Stimulated activated CD8-positive, alpha-beta memory T cell treated with anti-CD3 and anti-CD28 coated beads, Interleukin-4, amount 100 ng/mL, for 24 hours (primary cell): ENCODE results near the gene MYBPH.

Experiments
- DNase-seq: peaks from one replicate; pipeline ENCODE4 v3.0.0-alpha.2; 2020; ENCODE audit warnings: low read depth

MYBPH gene

DNA sequence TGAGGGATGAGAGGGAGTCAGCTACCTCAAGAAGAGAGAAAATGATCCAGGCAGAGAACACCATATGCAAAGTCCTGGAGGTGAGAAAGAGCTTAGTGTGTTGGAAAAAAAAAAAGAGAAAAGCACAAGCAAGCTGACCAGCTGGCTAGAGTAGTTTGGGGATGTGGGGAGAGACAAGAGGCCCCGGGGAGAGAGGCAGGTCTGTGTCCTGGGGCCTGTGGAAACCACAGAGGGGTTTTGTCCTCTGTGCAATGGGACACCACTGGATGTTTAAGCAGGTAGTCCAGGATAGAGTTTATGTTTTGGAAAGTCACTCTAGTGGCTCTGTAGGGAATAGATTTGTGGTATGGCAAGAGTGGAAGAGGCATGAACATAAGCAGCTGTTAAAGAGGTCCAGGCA is 25.3 kb upstream of the MYBPH start:
- DNase-seq = no peak

DNA sequence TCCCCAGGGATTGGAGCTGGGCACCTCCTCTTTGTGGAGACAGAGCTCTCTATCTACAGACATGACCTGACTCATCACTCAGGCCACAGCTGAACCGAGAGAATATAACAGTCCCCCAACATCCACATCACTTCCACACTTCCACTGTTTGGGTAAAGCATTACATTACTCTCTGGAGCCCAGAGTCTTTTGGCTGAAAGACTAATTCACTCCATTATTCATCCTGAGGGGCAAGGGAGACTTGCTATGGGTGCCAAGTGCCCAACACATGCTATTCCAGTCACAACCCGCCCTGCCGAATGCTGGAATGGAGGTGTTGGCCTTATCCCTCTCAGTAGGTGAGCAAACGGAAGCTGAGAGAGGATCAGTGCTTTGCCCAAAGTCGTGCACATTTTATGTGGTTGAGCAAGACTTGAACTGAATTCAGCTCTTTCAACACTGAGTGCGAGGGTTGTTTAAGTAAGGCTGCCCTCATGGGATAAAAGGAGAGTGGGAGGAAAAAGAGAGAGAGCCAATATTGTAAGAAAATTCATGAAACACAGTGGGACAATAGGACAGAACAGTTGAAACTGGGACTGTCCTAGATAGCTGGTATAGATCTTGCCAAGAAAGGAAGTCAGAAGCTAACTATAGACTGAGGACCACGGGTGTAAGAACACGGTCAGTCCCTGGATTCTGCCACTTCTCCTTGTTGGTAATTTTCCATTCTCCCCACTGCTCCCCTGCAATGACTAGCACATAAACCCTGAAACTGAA is 24.4 kb upstream of the MYBPH start:
- no peak for DNase-seq

DNA sequence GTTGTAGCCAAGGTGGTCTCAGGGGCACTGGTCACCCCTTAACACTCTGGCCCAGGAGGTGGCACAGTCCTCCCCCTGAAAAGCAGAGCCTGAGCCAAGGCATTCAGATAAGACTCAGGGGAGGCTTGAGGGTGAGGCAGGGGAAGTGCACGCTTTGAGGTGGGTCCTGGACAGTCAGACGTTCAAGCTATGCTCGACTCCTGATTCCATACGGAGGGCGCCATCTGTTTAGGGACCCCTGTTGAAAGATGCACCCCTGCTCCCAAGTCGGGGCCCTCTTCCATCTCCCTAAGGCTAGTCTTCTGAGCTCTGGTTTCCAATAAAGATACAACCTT is 23.8 kb upstream of the MYBPH start:
- DNase-seq = no peak

DNA sequence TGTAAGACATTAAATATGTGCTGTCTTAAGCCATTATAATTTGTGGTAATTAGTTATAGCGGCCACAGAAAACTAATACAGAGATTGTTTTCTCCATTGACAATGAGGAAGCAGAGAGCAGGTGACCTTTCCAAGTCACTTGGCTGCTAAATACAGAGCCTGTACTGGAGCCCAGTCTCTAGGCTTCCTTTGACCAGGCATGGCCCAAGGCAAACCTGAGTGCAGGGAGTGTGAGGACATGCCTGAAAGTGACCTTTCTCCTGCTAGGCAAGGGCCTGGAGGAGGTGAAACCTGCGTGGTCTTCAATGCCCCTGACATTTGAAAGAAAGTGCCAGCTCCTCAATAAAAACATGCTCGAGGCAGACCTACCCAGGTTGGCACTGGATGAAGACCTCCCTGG is 23.4 kb upstream of the MYBPH start:
- DNase-seq = no peak

DNA sequence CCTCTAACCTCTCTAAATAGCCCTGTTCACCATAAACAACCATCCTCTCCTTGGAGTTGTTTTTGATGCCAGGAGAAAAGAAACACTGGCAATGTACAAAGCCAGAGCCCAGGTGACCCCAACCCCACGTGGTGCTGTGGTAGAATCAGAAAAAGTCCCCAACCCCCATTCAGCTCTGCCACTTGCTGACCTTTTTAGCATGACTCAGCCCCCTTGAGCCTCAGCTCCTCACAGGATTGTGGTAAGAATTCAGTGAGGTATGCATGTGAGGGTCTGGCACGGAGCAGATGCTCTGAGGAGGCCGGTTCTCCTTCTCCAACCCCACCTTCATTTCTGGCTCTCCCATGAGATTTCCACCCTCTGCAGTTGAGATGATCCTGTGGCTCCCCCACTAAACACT is 22.0 kb upstream of the MYBPH start:
- DNase-seq = no peak

DNA sequence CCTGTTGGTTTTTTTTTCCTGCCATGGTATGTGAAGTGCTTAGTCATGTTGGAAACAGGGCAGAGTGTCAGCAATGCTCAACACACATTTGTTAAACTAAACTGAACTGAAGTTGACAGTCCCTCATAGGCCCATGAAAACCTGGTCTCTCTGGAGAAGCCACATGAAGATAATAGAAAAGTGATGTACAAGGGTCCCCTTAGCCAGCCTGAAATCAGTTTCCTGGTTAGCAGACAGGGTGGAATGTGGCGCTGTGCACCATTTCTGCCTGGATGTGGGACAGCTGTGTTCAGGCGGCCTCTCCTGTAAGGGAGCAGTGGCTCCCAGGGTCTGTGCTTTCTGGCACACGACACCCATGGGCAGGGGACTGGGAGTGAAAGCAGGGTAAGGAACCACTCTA is 20.7 kb upstream of the MYBPH start:
- no peak for DNase-seq

DNA sequence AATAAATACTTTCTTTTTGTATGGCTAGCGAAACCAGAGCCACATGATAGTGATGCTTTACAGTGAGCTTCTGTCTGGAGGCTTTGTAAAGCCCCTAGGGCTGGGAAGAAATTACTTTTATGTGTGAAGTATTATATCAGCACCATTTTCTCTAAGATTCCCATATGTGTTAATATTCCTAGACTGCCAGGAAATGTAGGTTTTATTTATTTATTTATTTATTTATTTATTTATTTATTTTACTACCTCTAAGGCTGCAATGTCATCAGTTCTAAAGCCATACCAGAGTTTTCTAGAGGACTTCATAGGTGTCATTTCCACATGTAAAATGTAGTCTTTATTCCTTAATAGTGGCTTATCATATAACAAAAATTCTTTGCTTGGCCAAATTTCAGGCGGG is 15.3 kb upstream of the MYBPH start:
- no peak for DNase-seq

DNA sequence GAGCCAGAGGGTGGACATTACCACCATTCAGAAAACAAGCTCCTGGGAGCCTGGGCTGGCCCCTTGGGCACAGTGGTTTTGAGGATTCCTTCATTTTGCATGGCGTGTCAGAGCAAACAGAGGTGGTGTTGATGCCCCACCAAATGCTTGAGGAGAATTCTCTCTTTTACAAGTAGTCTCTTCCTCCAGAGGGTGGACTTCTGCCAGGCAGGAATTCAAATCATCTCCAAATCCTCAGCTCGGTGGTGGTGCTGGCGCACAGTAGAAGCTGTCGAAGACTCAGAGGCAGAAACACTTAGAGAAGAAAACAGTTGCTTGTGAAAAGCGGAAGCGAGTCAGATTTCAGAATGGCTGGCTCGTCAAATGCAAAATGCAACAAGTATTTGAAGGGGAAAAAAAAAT is 14.3 kb upstream of the MYBPH start:
- no peak for DNase-seq

DNA sequence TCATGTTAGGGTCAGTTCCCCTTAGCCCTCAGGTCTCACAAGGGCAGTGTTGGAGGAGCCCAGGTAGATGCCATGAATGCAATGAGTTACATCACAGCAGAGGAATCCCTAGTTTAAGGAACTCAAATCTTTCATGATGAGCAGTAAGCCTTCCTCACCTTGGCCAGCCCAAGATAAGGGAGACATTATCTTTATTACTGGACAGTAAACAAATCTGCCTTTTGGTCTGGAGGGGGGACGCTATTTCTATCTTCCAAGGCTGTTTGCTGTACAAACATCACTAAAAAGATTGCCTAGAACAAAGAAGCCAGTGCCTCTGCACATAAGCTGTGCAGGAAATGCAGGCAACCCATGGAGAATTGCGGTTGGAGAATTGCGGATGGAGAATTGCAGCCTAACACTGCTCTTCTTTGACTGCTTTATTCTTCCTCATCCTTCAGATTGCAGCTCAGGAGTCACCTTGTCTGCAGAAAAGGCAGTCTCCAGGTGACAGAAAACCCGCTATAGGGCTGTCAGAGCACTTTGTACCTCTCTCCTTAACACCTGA is 13.1 kb upstream of the MYBPH start:
- no peak for DNase-seq

DNA sequence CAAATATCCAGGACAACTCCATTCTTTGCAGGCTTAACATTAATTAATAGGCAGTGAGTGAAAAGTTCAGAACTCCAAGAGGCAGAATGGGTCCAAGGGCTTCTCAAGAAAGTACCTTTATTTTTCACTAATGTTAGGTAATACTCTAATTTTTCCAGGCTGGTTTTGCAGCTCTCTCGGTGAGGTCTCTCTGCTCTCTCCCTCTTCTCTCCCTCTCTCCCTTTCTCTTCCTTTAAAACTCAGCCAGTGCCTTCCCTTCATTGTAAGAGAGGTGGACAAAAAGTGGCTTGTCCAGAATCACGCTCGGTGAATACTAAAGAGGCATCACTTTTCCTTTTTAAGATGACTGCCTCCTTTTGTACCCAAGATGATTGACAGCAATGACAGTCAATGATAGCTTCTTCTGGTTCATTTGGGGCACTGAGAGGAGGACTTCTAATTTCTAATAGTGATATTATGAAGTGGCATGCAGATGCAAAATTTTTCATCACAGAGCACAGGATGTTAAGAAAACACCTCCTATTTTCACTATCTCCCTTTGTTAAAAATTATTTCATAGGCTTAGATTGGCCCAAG is 12.2 kb upstream of the MYBPH start:
- DNase-seq = no peak

DNA sequence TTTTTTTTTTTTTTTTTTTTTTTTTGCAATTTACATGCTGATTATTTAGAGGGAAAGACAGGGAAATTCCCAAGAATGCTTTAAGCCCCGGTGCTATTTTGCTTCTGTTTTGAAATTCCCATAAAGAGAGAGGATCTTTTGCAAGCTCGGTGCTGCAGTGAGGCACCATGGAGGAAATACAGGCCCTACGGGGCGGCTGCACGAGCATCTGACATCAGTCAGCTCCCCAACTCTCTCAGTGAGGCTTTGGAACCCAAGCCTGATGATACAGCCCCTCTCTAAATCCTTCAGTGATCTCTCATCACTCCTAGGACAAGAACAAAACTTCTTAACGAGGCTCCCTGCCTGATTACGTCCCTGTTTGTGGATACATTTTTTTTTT is 11.7 kb upstream of the MYBPH start:
- DNase-seq = no peak

DNA sequence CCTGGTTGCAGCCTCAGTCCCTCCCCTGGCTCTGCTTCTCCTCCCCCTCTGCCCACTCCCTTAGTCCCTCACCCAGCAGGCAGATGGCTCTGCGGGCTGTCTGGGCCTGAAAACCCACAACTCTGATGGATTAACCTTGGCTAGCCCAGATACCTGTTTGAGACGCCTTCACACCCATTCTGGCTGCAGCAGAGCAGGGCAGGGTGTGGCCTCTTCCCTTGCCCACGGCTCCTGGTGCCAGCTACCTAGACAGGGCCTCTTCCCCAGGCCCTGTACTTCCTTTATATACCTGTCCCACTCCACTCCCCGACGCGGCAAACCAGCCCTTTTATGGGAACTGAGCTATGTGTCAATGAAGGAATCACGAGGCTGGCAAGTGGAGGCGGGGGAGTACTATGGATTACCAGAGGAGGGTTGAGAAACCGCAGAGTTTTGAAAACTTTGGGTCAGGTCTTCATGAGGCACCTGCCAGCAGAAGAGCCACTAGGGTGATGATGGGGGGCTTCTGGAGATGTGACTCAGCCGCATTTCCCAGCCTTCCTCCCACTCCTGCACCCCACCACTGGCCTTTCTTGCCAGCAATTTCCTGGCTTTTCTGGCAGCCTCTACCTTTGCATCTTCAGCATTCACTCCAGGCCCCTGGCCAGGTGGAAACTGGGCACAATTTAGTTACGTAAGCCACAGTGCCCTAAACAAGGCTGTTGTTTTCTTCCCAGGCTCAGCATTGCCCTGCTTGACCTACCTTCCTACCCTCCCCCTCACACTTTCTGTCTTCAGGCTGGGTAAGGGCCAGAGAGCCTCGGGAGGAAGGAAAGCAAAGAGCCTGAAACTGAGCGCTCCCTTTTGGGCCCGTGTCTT is 11.0 kb upstream of the MYBPH start, which contains the start of gene CHI3L1:
Gene CHI3L1 (minus strand): TSS at position 259 of the 858 bp plus-strand sequence. CDS start 81 bp downstream, at position 178.
- DNase-seq = no peak

DNA sequence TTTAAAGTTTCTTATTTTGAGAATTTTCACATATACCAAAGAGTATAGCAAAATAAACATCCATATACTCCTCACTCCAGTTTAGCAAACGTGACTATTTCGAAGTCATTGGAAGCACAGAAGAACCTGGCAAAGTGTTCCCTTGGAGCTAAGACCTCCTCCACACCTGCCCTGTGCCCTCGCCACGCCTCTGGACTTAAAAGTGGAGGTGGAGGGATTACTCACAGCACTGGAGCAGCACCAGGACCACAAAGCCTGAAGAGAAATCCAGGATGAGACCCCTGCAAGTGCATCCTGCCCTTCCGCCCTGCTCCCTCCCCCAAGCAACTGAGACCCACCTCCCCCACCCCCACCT is 10.4 kb upstream of the MYBPH start:
- DNase-seq = no peak

DNA sequence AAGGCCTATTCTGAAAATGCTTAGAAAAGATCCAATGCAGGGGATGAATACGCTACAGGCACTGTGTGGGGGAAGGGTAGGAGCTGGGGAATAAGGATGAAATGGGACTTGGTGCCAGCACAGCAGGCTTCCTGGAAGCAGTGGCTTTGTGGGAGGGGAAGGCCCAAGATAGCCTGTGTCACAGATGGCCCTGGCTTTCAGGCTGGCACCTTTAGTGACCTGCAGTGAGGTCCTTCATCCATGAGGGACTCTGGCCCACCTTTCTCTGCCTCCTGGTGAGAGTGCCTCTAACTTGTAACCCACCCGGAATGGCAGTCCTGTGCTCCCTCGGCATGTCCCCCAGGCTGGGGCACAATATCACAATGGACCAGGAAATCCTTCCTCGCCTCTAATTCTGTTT is 10.0 kb upstream of the MYBPH start:
- DNase-seq = no peak

DNA sequence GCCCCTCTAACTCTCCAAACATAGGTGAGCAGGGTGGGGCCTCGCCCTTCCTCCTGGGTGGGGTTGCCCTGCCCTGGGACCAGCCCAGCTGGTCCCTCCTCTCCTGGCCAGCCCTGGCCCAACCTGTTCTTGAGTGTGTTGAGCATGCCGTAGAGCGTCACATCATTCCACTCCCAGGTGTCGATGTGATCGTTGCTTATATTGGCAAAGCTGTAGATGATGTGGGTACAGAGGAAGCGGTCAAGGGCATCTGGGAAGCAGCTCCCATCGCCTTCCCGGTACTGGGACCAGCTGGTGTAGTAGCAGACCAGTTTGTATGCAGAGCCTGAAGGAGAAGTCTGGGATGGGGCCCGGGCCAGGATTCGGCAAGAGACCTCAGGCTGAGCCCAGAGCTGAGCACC is 9.4 kb upstream of the MYBPH start:
- DNase-seq = no peak

DNA sequence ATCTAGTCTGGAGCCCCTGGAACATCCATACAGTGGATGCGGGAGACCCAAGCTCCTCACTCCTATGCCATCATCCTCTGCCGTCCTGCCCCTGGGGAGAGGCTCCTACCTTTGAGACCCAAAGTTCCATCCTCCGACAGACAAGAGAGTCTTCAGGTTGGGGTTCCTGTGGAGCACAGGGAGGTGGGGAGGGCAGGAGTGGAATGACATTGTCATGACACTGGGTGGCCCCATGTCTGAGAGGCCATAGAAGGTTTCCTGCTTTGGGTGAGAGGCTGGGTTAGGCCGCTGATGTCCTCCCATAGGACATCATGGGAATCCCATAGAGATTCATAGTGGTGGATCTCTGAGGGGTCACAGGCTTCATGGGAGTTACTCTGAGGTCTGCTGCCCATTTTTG is 8.8 kb upstream of the MYBPH start:
- DNase-seq = no peak

DNA sequence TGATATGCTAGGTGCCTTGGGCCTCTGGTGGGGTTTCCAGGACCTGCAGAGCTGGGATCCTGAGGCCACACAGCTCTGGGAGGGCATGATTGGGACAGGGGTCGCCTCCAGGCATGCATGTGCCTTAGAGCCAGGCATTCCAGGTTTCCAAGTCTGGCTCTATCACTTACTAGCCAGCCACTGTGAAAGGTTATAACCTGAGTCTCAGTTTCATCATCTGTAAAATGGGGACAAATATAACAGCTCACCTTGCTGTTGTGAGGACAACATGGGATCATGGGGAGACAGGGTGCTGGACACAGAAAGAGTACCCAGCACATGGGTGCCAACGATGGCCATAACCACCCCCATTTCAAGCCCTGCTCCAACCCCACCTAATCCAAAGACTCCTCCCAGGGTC is 8.2 kb upstream of the MYBPH start:
- no peak for DNase-seq

DNA sequence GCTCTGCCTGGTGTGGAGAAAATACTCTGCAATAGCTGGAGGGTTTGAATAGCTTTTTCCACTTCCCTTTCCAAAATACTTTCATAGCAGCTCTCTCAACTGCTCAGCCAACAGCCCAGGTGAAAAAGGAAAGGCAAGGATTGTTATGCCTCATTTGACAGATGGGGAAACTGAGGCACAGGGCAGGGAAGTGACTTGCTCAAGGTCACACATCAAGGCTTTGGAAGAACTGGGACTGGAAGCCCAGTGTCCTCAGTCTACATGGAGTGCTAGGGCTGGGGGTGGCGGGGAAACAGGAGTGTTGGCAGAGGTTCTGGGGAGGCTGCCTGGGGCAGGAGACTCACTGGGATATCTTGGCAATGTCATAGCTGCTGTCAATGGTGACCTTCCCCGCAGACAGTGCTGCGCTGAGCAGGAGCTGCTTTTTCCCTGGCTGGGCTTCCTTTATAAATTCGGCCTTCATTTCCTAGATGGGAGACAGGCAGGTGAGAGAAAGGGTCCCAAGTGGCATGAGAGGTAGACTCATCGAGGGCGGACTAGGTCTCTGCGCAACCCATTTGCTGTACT is 6.8 kb upstream of the MYBPH start:
- no peak for DNase-seq

DNA sequence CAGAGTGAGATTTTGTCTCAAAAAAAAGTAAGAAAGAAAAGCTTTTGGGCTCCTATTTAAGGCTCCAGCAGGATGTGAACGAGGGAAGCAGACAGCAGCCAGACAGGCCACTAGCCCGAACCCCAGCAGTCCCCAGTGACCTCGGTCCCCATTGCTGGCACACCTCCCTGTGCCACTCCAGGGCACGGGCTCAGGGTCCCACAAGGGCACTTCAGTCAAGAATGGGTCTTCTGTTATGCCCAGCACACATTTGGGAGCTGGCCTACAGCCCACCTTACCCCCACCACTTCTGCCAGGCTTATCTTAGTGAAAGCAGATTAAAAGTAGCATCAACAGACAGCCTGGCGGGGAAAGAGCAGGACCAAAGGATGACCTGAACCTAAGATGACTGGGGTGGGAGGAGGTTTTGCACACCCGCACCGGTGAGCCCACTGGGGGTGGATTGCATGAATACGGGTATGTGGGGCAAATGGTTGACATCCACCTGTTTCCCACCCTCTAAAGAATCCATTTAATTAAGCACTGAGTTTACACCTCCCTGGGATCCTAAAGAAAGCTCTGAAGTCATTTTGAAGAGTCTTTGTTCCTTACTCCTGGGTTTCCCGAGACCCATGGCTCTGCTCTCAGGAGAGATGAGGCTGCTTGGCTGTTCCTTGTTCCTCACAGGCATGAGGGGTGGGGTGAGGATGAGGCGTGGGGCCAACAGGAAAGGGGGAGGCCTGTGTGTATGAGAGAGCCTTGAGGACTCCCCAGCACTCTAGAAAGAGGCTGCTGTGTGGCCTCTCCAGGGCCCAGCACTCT is 6.2 kb upstream of the MYBPH start:
- no peak for DNase-seq

DNA sequence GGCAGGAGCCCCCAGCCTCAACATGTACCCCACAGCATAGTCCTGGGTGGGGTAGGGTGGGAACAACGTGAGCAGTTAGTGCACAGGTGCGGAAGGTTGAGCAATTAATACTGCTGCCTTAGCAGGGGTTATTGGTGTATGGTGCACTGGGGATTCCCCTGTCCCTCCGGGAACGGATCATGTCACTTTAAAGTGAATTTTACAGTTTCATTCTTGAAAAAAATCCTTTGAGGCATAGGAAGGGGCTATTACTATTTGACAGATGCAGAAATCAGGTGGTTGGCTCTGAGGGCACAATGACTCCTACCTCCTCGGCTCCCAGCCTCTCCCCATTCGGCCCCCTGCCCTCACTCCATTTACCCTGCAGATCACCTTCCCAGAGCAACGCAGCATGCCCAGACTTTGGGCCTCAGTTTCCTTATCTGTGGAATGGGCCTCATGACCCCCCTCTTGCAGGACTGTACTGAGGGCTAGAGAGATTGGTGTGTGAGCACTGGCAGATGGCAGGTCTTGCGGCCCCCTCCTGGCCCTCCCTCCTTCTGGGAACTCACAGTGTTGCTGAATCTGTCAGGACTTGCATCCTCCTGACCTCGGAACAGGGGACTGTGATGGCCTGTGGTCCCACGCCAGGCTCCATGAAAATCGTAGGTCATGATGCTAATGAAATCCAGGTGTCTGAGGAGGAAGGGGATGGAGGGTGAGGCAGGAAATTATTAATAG is 5.1 kb upstream of the MYBPH start:
- no peak for DNase-seq

DNA sequence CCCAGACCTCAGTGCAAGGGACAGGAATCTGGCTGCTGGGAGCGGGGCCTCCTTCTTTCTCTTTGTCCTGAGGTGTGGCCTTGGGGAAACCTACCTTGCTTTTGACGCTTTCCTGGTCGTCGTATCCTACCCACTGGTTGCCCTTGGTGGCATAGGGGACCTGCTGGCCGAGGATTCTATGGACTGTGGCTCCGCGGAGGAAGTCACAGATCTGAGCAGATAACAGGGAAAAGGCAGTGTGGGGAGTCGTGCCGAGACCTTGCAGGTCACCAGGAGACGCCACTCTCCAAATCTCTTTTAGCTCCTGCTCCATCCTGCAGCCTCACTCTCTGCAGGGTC is 4.0 kb upstream of the MYBPH start:
- DNase-seq = no peak
